ENCODE data around the gene NACC2. TPM values are rescaled to one million over a fixed set of nuclear protein-coding genes. Genes with fewer than 3 reads are reported as not detected.

The NACC2 gene
- total RNA-seq, 1 donor from 2014 or later = 7.0 TPM

DNA sequence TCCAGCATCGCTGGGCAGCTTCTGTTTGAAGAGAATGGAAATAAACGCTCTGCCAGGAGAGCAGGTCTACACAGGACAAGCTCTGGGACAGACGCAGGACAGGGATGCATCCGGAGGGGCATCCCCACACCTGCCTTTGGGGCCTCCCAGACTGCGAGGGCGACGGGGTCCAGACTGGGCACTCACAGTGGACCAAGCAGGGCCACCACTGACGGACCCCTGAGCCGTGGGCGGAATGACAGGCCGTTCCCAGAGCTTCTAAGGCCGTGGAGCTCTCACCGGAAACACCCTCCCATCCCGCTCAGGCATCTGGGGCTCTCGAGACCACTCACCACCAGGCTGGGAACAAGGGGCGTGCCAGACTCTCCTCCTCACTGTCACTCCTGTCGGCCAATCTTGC lies 34.1 kb upstream of the NACC2 start:
- no peak for ATAC-seq

DNA sequence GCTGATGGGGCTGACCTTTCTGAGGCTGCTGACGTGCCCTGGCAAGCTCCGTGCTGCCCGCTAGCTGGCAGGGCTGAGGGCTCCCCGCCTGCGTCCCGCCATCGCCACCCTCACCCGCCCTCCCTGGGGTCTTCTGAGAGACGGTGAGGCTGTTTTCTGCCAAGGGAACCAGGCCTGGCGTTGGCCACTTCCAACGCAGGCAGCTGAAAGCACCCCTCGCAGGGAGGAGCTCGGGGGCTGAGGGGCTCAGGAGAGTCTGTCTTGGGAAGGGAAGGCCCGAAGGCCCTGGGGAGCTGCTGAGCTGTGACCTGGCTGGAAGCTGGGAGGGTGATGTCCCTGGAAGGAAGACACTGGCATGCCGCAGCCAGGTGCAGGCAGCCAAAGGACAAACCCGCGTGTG lies 33.3 kb upstream of the NACC2 start:
- no peak for ATAC-seq

DNA sequence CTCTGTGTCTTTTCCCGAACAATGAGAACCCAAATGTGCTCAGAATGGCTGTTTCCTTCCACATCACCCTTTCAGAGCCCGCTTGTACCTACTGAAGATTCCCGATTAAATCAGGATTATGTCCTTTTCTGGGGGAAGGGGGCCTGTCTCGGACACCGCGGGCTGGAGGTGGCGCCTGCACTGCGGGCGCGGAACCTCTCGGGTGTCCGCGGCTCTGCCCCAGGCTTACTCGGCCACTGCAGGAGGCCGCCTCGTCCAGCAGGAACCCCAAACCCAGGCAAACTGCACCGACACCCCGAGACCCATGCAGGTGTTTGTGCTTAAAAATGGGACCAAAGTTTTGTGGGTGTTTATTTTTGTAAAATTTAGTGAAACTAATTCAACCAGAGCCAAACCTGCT lies 32.2 kb upstream of the NACC2 start:
- ATAC-seq = no peak

DNA sequence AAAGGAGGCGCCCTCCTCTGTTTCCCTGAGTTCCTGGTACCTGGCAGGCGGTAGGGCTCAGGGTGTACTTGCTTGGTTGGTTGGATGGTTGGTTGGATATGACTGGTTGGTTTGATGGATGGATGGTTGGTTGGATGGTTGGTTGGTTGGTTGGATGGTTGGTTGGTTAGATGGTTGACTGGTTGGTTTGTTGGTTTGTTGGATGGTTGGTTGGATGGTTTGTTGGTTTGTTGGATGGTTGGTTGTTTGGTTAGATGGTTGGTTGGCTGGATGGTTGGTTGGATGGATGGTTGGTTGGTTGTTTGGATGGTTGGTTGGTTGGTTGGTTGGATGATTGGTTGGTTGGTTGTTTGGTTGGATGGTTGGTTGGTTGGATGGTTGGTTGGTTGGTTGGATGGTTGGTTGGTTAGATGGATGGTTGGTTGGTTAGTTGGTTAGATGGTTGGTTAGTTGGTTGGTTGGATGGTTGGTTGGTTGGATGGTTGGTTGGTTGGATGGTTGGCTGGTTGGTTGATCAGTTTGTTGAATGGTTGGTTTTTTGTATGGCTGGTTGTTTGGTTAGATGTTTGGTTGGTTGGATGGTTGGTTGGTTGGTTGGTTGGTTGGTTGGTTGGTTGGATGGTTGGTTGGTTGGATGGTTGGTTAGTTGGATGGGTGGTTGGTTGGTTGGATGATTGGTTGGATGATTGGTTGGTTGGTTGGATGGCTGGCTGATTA lies 30.0 kb upstream of the NACC2 start:
- ATAC-seq = no peak

DNA sequence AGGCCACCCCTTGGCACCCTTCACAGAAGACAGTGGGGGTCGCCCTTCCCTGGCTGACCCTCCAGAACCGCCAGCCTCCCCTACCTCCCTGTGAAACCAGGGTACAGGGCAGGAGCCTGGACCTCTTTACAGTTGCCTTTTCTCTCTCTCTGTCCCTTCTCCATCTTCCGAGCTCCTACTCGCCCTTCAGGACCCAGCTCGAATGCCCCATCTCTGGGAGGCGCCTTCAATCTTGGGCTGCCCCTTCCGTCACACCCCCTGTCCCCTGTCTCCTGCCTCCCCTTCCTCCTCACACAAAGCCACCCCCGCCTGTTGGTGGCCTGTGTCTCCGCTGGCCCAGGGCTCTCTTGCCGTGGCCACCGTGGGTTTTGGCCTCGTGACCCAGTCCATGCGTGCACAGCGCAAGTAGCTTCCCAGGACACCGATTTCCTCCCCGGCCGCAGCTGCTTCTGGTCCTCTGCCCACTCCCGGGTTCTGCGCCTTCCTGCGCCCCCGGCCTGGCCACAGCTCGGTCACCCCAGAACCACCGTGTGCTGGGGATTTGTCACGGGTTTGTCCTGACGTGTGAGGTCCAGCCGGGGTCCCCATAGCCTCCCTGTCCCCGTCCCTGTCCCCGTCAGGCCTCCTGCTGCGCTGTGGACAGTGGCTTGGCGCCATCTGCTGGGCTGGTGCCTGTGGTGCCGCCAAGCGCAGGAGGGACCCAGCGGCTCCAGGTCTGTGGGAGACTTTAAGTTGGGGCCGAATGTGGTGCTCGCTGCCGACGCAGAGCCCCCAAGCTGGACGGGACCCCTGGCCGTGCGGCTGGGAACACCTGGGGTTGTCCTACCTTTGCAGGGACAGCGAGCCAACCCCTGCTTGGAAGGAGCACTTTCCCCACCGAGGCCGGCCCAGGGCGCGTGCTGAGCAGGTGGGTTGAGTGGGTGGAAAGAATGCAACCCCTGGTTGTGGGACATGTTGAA lies 27.6 kb upstream of the NACC2 start:
- peak; percentile 42 for ATAC-seq

DNA sequence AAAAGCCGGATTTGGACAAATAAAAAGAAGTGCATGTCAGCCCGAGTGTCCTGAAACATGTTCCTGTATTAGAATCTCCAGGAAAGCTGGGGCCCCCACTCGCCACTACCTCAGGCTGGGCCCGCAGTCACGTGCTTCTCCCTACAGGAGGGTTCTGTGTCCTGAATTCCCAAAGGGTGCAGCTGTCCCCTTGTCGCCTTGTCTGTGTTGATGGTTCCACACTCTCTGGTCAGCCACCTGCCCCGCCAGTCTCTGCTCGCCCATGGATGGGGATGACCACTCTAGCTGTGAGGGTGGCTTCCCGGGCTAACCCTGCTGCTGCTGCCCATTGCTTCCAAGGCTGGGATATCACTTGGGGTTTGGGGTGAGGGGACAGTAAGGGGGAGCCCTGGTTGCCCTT lies 26.7 kb upstream of the NACC2 start:
- no peak for ATAC-seq

DNA sequence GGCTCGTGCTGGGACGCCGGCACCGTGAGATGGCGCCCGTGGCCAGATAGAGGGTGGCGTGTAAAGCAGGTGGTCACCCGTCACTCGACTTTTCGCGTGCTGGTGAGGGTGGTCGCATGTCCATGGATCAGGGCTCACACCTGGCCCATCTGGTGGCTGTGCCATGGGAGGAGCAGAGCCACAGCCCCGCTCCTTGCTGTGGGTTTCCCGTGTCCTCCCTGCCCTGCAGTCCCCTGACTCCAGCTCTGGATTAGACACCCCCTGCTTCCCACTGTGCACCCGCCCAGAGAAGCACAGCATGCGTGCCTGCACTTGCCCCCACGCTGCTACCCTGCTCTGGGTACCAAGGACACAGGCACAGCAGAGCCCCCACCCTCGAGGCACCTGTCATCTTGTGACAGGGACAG lies 25.4 kb upstream of the NACC2 start:
- no peak for ATAC-seq

DNA sequence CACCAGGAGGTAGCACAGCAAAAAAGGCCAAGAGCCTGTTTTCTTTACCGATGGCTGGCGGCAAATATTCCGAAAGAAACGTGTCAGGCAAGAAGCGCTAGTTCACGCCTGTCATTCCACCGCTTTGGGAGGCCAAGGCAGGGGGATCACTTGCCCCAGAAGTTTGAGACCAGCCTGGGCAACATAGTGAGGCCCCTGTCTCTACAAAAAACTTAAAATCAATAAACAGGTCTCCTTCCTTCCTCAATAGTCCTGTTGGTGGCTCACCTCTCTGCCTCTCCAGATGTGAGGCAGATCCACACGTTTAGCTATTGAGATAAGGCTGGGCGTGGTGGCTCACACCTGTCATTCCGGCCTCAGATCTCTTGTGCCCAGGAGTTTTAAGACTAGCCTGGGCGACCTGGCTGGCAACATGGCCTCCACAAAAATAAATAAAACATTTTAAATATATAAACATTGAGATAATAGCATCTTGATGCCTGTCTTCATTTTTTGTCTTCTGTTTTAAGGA lies 24.8 kb upstream of the NACC2 start:
- ATAC-seq = no peak

DNA sequence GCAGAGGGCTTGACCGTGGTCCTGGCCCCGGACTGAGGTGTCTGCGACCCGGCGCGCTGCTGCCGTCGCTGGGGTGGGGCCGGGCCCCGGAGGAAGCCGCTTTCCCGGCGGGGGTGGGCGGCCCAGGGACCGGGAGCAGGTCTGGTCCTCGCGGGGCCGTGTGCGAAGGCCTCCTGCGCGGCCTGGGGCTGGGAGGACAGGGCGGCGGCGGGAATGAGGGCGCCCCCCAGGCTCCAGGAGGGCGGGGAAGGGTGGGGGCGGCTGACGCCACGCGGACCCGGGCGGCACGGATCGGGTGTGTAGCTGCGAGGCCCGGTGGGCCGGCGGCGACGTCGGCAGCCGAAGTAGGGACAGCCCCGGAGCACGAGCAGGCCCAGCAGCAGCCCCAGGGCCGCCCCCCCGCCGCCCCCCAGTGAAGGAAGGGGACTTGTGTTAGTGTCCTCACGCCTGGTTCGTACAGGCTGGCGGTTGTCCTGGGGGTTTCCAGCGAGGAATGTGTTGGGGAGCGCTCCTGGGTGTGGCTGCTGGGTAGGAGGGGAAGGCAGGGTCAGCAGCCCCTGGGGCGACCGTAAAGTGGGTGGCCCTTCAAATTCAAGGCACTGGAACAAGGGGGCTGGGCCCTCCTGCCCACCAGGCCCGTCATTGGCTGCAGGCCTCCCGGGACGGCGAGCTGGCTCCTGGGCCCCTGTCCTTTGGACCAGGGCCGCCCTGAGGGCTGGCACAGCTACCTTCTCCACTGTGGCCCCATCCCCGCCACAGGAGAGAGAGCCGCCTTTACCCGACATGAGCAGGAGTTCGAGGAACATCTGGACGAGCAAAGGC lies 24.2 kb upstream of the NACC2 start:
- peak; percentile 1 for ATAC-seq

DNA sequence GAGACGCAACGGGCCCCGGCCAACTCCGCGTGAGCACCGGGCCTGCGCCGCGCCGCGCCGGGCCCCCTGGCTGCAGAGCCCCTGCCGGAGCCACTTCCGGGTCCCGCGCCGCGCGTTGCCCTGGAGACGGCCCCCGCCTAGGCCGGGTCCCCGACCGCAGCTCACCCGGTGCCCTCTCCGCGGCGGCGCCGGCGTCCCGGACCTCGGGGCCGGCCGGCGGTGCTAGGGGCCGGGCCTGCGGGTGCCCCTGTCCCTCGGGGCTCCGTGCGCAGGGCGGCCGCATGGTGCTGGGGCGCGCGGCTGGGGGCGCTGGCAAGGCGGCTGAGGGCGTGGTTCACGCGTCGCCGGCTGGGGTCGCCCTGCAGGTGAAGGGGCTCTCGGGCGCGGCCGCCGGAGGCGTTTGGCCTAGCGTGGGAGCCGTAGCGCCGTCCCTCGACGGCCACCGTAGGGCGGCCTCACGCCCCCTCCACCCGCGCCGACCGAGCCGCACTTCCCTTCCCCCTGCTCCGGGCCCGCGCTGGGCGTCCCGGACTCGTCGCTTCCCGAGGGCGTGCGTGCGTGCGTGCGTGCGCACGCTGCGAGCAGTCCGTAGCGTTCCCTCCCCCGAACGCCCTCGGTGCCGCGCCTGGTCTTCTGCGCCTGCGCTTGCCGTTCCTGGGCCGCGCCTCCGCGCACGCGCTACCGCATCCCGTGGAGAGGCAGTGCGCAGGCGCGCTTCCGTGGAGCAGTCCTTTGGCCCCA lies 23.4 kb upstream of the NACC2 start, which contains the start of gene TMEM250:
TMEM250 (minus strand) TSS at position 556 of the 741 bp plus-strand sequence. CDS start 1,975 bp downstream, outside the sequence.
- peak; percentile 90 for ATAC-seq

DNA sequence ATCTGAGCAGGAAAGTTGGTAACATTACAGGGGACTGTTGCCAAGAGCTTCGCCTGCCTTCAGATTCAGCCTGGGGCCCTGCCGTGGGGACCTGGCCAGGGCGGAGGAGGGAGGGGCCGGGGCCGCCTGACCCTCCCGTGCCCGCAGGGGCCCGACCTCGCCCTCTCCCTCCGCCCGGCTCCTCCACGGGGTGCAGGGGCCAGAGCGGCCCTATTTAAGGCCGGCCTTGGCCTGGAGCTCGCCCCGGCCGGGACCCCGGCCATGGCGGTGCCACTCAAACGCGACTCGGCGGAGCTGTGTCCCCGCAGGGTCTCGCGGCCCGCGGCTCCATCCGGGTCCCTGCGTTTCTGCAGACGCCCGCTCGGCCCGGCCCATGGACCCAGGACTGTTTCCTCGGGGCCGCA lies 22.8 kb upstream of the NACC2 start:
- peak; percentile 10 for ATAC-seq

DNA sequence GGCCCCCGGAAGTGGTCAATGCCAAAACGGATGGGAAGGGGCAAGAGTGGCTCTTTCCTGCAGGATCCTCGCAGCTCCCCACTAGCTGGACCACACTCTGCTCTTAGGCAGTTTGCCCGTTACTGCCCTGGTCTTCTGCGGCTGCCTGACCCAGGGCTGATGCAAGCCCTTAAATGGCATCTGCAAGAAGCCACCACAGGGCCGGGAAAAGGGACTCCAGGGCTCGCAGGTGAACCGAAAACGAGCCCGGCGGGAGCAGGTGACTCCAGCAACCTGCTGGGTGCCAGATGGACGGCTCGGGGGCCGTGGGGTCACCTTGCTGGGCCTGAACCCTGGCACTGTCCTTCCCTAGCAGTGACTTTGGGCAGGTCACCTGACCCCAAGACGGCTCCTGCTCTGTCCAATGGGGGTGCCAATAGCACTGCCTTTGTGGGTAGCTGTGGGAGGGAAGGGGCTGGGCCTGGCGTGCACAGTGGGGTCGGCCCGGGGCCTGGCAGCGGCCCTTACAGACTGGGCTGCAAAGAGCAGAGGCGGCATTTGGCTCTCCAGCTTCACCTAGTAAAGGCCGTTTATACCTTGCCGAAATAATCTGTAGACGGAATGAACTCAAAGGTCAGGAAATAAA lies 22.3 kb upstream of the NACC2 start:
- ATAC-seq = no peak

DNA sequence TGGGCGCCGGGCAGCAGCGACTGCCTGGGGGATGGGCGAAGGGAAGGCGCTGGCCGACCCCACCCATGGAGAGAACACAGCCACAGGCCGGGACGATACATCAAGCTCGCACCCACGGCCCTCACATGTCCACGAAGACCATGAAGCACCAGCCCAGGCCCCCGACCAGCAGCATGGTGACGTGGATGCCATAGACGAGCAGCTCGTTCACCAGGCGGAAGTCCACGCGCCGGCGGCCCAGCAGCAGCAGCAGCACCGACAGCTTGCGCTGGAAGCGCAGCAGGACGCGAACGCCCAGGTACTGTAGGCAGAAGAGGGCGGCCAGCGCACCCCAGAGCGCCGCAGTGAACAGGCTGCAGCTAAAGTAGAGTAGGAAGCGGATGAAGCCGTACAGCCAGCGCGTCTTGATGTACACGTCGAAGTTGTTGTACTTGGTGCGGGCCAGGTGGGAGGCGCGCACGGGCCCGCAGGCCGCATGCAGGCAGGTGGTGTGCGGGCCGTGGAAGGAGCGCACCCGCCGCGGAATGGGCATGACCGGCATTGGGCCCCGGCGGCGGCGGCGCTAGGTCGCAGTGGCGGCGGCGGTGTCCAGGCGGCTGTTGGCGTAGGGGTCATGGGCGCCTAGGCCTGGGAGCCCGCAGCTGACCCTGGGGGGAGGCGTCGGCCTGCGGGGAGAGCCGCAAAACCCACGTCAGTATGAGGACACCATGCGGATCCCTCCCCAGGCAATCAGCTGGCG lies 21.4 kb upstream of the NACC2 start:
- ATAC-seq = no peak

DNA sequence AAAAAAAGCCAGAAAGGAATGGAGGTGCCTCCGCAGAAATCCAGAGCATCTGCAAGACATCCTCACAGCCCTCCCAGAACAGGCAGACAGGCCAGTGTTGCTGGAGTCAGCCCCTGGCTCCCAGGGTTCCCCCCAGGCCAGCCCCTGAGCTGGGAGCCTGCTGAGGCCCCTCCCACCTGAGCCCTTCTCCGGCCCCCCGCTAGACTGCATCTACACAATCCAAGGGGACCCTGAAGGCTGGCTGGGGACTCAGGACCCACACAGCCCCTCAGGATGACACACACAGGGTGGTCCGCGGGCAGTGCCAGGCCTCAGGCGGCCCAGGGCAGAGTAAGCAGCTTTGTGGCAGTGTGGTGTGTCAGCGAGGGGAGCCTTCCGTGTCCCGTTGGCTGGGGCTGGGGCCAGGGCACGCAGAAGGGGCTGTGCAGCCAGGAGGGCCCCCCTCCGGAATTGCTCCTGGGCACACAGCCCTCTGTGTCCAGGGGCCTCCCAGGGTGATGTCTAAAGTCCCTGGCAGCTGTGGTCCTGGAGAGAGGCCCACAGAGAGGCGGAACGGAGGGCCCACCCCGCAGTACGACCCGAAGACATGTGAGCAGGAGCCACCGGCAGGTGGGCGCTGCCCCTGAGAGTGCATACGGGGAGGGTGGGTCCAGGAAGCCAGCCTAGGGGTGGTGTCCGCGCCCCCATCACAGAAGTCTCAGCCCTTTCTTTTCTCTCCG lies 20.7 kb upstream of the NACC2 start:
- ATAC-seq = no peak

DNA sequence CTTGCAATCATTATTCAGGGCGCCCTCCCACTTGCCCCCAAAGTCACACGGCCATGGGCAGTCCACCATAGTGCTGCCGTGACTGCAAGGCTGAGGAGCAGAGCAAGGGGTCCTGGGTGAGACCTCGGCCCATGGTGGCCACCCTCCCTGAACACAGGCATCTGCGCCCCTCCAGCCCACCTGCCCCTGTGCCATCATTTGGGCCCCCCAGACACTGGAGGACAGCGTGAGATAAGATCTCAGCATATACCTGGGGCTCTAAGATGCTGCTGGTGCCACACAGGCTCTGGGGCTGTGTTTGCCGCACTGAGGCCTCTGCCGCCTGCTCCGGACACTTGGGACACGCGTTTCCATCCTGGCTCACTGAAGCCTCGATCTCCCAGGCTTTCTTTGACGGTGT lies 20.1 kb upstream of the NACC2 start:
- no peak for ATAC-seq

DNA sequence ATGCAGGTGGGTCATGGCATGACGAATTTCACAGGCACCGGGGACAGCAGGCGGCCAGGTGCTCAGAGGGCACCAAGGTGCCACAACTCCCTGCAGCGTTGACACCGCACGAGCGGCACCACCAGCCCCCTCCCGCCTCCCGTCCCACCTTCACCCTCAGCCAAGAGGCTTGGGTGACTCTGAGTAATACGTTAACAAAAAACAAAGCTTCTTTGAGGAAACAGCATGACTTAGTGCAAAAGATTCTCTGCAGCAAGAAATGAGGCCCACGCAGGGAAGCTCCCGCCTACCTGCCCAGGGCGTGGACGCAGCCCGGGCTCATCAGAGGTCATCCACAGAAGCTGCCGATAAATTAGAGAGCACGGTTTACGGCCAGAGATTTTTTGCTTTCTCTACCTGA lies 19.5 kb upstream of the NACC2 start:
- ATAC-seq = no peak

DNA sequence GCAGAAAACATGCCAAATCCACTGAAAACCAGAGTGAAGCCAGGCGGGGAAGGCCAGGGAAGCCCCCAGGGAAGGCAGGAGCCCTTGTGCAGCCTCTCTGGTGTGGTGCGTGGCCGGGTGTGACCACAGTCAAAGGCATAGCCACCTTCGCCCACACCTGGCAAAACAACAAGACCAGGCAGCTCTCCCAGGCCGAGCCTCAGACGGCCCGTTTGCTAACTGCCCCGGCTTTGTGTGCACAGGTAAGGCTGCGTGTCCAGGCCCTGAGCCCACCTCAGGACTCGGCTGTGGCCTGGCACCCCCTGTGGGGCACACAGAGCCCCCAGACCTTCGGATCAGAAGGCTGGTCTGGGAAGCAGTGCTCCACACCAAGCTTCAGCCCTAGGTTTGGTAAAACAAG lies 17.5 kb upstream of the NACC2 start:
- ATAC-seq = no peak

DNA sequence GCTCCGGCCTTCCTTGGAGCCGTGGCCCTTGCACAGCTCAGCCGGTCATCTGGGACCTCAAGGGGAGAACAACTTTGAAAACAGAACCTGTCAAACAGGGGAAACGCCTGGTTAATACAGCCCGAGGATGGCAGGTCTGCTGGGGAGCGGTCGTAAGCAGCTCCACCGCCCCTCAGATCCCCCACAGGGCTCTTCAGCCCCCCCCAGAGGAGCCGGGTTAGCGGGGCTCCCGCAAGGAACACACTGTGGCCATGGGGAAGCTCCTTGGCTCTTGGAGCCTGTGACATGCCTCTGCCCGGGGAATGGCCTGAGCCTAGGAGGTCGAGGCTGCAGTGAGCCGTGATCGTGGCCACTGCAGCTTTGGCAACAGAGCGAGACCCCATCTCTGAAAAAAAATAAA lies 16.8 kb upstream of the NACC2 start:
- ATAC-seq = no peak

DNA sequence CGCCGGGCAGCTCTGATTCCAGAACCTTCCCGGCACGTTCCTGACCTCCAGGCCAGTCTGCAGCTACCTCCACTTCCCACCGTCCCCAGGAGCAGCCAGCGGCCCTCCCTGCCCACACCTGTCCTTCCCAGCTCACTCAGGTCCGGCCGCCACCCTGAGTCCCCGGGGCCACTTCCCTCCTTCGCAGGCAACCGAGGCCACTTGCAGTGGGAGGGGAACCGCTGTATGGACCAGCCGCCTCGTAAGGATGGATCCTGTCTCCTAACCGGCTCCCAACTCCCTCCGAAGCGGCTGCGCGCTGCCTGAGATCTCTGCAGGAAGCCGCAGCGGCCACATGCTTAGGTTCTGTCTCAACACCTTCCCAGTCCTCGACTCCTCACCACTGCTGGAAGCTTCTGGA lies 16.1 kb upstream of the NACC2 start:
- no peak for ATAC-seq

Data from esophagus mucosa (tissue), 1 donor.